HepG2 (cell line): ENCODE data around the gene KRT4.

Experiments
- FOXM1 ChIP-seq: sonication (generic); formaldehyde crosslinking; IDR thresholded peaks from 2 replicates; pipeline ENCODE4 v1.5.0; 2020; ENCODE audit warnings: missing genetic modification reagents
- KDM1A ChIP-seq: IDR thresholded peaks from 2 replicates; pipeline ENCODE4 v1.6.1; 2016; ENCODE audit warnings: missing compliant biosample characterization
- KLF11 ChIP-seq: IDR thresholded peaks from 2 replicates; pipeline ENCODE4 v1.6.1; 2016; ENCODE audit warnings: missing compliant biosample characterization
- MATR3 ChIP-seq: sonication (generic); formaldehyde crosslinking; IDR thresholded peaks from 2 replicates; pipeline ENCODE4 v1.4.0; 2020; ENCODE audit warnings: missing genetic modification reagents
- POLR2A ChIP-seq, 2 experiments: IDR thresholded peaks; 2 replicates each; pipeline ENCODE4 v1.6.1; 2011; ENCODE audit warnings: low read depth in 2 of 2, low read length in 2 of 2, mild to moderate bottlenecking in 1 of 2, moderate library complexity in 1 of 2; ENCODE audit not compliant: insufficient read depth in 1 of 2
- SP2 ChIP-seq: sonication (generic); formaldehyde crosslinking; IDR thresholded peaks from 2 replicates; pipeline ENCODE4 v1.5.1; 2020; ENCODE audit warnings: mild to moderate bottlenecking, missing genetic modification reagents
- TARDBP ChIP-seq: sonication (generic); formaldehyde crosslinking; IDR thresholded peaks from 2 replicates; pipeline ENCODE4 v1.8.0; 2022; ENCODE audit warnings: mild to moderate bottlenecking, missing genetic modification reagents
- TOE1 ChIP-seq: sonication (generic); formaldehyde crosslinking; IDR thresholded peaks from 2 replicates; pipeline ENCODE4 v1.4.0; 2020; ENCODE audit warnings: mild to moderate bottlenecking, missing genetic modification reagents
- ZNF121 ChIP-seq: sonication (generic); formaldehyde crosslinking; IDR thresholded peaks from 2 replicates; pipeline ENCODE4 v1.5.0; 2020; ENCODE audit warnings: mild to moderate bottlenecking, missing genetic modification reagents
- ZNF263 ChIP-seq: sonication (generic); formaldehyde crosslinking; IDR thresholded peaks from 2 replicates; pipeline ENCODE4 v1.4.0; 2020; ENCODE audit warnings: missing genetic modification reagents
- TF ChIP-seq, protein P1 (sequence below): sonication (generic); formaldehyde crosslinking; IDR thresholded peaks from 2 replicates; pipeline ENCODE4 v1.5.0; 2020; ENCODE audit warnings: mild to moderate bottlenecking, missing genetic modification reagents, moderate library complexity
- TF ChIP-seq, protein P2 (sequence below): sonication (generic); formaldehyde crosslinking; IDR thresholded peaks from 2 replicates; pipeline ENCODE4 v1.5.0; 2020; ENCODE audit warnings: missing genetic modification reagents, mild to moderate bottlenecking, borderline replicate concordance
- TF ChIP-seq, protein P3 (sequence below): IDR thresholded peaks from 2 replicates; pipeline ENCODE4 v1.4.0; 2020; ENCODE audit warnings: mild to moderate bottlenecking, missing genetic modification reagents
- TF ChIP-seq, protein P4 (sequence below): sonication (generic); formaldehyde crosslinking; IDR thresholded peaks from 2 replicates; pipeline ENCODE4 v1.5.1; 2020; ENCODE audit warnings: missing genetic modification reagents, mild to moderate bottlenecking, borderline replicate concordance

DNA sequence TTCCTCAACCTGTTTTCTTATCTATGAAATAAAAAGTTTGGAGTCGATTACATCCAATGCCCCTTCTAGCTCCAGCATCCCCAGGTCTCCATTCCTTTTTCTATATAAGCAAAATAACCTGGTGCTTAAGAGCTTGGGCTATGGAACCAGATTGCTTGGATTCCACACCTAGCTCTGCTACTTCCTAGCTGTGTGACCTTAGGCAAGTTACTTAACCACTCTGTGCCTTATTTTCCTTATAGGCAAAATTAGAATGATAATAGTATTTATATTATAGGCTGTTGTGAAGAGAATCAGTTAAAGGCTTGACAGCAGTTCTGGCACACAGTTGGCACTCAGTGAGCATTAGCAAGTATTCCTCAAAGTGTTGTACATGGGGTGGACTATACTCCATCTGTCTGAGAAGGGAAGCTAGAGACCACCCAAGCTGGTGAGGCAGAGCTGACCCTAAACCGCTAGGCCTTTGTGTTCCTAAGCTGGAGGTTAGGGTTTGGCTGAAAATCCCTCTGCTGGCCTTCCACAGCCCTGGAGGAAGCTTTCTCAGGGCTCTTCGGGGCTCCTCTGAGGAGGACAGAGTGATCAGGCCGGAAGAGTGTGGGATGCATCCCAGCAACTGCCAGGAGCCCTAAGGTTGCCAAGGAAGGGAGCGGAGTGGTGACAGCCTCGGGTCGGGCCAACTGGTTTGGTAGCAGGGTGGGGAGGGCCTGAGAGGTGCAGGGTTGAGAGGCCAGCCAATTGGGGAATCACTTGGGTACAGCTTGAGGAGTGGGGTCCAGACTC lies 6.0 kb upstream of the KRT4 start:
- TF ChIP-seq, protein P1, sequence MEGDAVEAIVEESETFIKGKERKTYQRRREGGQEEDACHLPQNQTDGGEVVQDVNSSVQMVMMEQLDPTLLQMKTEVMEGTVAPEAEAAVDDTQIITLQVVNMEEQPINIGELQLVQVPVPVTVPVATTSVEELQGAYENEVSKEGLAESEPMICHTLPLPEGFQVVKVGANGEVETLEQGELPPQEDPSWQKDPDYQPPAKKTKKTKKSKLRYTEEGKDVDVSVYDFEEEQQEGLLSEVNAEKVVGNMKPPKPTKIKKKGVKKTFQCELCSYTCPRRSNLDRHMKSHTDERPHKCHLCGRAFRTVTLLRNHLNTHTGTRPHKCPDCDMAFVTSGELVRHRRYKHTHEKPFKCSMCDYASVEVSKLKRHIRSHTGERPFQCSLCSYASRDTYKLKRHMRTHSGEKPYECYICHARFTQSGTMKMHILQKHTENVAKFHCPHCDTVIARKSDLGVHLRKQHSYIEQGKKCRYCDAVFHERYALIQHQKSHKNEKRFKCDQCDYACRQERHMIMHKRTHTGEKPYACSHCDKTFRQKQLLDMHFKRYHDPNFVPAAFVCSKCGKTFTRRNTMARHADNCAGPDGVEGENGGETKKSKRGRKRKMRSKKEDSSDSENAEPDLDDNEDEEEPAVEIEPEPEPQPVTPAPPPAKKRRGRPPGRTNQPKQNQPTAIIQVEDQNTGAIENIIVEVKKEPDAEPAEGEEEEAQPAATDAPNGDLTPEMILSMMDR (CRISPR knock-in tag) = no peak
- TF ChIP-seq KDM1A (CRISPR knock-in tag) = no peak
- no peak for TF ChIP-seq MATR3 (CRISPR knock-in tag)
- TF ChIP-seq, protein P2, sequence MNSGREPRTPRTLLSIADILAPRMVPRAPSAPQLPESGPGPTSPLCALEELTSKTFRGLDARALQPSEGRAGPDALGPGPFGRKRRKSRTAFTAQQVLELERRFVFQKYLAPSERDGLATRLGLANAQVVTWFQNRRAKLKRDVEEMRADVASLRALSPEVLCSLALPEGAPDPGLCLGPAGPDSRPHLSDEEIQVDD (CRISPR knock-in tag) = no peak
- no peak for TF ChIP-seq KLF11 (CRISPR knock-in tag)
- TF ChIP-seq TOE1 = no peak
- no peak for TF ChIP-seq ZNF263
- TF ChIP-seq FOXM1 (CRISPR knock-in tag) = no peak
- TF ChIP-seq POLR2A (IDR thresholded peaks at IDR 0.05; ENCODE audit: insufficient read depth in 1 of 2, low read depth in 2 of 2, low read length in 2 of 2) = no peak
- TF ChIP-seq, protein P3, sequence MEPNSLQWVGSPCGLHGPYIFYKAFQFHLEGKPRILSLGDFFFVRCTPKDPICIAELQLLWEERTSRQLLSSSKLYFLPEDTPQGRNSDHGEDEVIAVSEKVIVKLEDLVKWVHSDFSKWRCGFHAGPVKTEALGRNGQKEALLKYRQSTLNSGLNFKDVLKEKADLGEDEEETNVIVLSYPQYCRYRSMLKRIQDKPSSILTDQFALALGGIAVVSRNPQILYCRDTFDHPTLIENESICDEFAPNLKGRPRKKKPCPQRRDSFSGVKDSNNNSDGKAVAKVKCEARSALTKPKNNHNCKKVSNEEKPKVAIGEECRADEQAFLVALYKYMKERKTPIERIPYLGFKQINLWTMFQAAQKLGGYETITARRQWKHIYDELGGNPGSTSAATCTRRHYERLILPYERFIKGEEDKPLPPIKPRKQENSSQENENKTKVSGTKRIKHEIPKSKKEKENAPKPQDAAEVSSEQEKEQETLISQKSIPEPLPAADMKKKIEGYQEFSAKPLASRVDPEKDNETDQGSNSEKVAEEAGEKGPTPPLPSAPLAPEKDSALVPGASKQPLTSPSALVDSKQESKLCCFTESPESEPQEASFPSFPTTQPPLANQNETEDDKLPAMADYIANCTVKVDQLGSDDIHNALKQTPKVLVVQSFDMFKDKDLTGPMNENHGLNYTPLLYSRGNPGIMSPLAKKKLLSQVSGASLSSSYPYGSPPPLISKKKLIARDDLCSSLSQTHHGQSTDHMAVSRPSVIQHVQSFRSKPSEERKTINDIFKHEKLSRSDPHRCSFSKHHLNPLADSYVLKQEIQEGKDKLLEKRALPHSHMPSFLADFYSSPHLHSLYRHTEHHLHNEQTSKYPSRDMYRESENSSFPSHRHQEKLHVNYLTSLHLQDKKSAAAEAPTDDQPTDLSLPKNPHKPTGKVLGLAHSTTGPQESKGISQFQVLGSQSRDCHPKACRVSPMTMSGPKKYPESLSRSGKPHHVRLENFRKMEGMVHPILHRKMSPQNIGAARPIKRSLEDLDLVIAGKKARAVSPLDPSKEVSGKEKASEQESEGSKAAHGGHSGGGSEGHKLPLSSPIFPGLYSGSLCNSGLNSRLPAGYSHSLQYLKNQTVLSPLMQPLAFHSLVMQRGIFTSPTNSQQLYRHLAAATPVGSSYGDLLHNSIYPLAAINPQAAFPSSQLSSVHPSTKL (CRISPR knock-in tag) = no peak
- no peak for TF ChIP-seq ZNF121 (CRISPR knock-in tag)
- no peak for TF ChIP-seq SP2 (CRISPR knock-in tag)
- TF ChIP-seq, protein P4, sequence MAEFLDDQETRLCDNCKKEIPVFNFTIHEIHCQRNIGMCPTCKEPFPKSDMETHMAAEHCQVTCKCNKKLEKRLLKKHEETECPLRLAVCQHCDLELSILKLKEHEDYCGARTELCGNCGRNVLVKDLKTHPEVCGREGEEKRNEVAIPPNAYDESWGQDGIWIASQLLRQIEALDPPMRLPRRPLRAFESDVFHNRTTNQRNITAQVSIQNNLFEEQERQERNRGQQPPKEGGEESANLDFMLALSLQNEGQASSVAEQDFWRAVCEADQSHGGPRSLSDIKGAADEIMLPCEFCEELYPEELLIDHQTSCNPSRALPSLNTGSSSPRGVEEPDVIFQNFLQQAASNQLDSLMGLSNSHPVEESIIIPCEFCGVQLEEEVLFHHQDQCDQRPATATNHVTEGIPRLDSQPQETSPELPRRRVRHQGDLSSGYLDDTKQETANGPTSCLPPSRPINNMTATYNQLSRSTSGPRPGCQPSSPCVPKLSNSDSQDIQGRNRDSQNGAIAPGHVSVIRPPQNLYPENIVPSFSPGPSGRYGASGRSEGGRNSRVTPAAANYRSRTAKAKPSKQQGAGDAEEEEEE (CRISPR knock-in tag) = no peak
- no peak for TF ChIP-seq TARDBP (CRISPR knock-in tag)
